K562 (cell line): ENCODE data around the gene STIM1. TPM values are rescaled to one million over a fixed set of nuclear protein-coding genes. Genes with fewer than 3 reads are reported as not detected.
A peak's percentile ranks its signal among the peaks of the same experiment; 100 is the strongest.

Source experiments
- ASH1L ChIP-seq: fragments of 450-650 bp; IDR thresholded peaks from 2 replicates; pipeline ENCODE4 v1.6.1; 2018; ENCODE audit warnings: borderline replicate concordance, mild to moderate bottlenecking, low read depth; ENCODE audit not compliant: partially characterized antibody
- BHLHE40 ChIP-seq: IDR thresholded peaks from 2 replicates; pipeline ENCODE4 v1.6.1; 2011; ENCODE audit warnings: low read length, improper control_type of control experiment
- CEBPB ChIP-seq: fragments of 450-650 bp; IDR thresholded peaks from 2 replicates; pipeline ENCODE4 v1.6.1; 2016; ENCODE audit warnings: missing genetic modification characterization, missing compliant biosample characterization
- E2F6 ChIP-seq, 2 experiments: IDR thresholded peaks; 2 replicates each; pipeline ENCODE4 v1.6.1; 2011; ENCODE audit warnings: borderline replicate concordance in 1 of 2, control low read depth in 1 of 2, low read depth in 1 of 2, low read length in 1 of 2, mild to moderate bottlenecking in 1 of 2, mixed read lengths in 1 of 2, moderate library complexity in 1 of 2; ENCODE audit not compliant: insufficient read depth in 1 of 2, insufficient read length in 1 of 2, poor library complexity in 1 of 2, severe bottlenecking in 1 of 2; ENCODE audit errors: extremely low read depth in 1 of 2
- EP300 ChIP-seq: IDR thresholded peaks from 2 replicates; pipeline ENCODE4 v1.6.1; 2012; ENCODE audit warnings: low read length, improper control_type of control experiment
- GABPB1 ChIP-seq: sonication (generic); formaldehyde crosslinking; IDR thresholded peaks from 2 replicates; pipeline ENCODE4 v1.8.0; 2022; ENCODE audit warnings: mild to moderate bottlenecking, missing genetic modification reagents
- KAT7 ChIP-seq: sonication (generic); formaldehyde crosslinking; IDR thresholded peaks from 2 replicates; pipeline ENCODE4 v1.8.0; 2022; ENCODE audit warnings: missing genetic modification reagents, mild to moderate bottlenecking, borderline replicate concordance
- MYNN ChIP-seq, 2 experiments: sonication (generic); formaldehyde crosslinking in 1 of 2; IDR thresholded peaks; 2 replicates each; pipeline versions ENCODE4 v1.5.0 to v1.6.1; 2016 to 2020; ENCODE audit warnings: antibody characterized with exemption in 1 of 2, missing genetic modification reagents in 1 of 2
- PKNOX1 ChIP-seq: fragments of 450-650 bp; IDR thresholded peaks from 2 replicates; pipeline ENCODE4 v1.6.1; 2016
- PML ChIP-seq: IDR thresholded peaks from 2 replicates; pipeline ENCODE4 v1.6.1; 2012; ENCODE audit warnings: low read length, inconsistent platforms
- POLR2A ChIP-seq: fragments of 450-650 bp; conservative IDR thresholded peaks from 2 replicates; pipeline ENCODE4 v1.6.1; 2016
- RCOR1 ChIP-seq, 2 experiments: IDR thresholded peaks; 2 replicates each; pipeline ENCODE4 v1.6.1; 2012; ENCODE audit warnings: low read depth in 2 of 2, low read length in 2 of 2, borderline replicate concordance in 1 of 2, improper control_type of control experiment in 1 of 2
- SP1 ChIP-seq: sonication (generic); formaldehyde crosslinking; IDR thresholded peaks from 2 replicates; pipeline ENCODE4 v1.8.1; 2022; ENCODE audit warnings: mild to moderate bottlenecking, missing genetic modification reagents
- SRF ChIP-seq, 2 experiments: fragments of 250-450, 450-650 bp in 1 of 2; sonication (Bioruptor Pico) in 1 of 2; sonication (generic) in 1 of 2; formaldehyde crosslinking; IDR thresholded peaks; 2 replicates each; pipeline versions ENCODE4 v1.5.0 to v1.5.1; 2020 to 2022; ENCODE audit warnings: mild to moderate bottlenecking in 1 of 2, missing genetic modification reagents in 1 of 2
- VEZF1 ChIP-seq: fragments of 200-800 bp; sonication (Bioruptor generic); IDR thresholded peaks from 2 replicates; pipeline ENCODE4 v1.6.1; 2017; ENCODE audit warnings: missing genetic modification characterization, missing compliant biosample characterization
- YY1 ChIP-seq, 3 experiments: IDR thresholded peaks; 2 replicates each; pipeline ENCODE4 v1.6.1; 2011; ENCODE audit warnings: low read length in 2 of 3, mild to moderate bottlenecking in 2 of 3, moderate library complexity in 2 of 3, borderline replicate concordance in 1 of 3, control low read depth in 1 of 3, low read depth in 1 of 3; ENCODE audit not compliant: insufficient read depth in 3 of 3, insufficient replicate concordance in 2 of 3, control insufficient read depth in 1 of 3, insufficient read length in 1 of 3; ENCODE audit errors: extremely low read depth in 1 of 3
- ZFP1 ChIP-seq: fragments of 450-650 bp; formaldehyde crosslinking; IDR thresholded peaks from 2 replicates; pipeline ENCODE4 v1.4.0; 2020; ENCODE audit warnings: mild to moderate bottlenecking, mixed read lengths
- ZNF655 ChIP-seq: fragments of 250-450 bp; sonication (Bioruptor Pico); IDR thresholded peaks from 2 replicates; pipeline ENCODE4 v1.5.0; 2021
- polyA plus RNA-seq, 8 experiments: library from polyadenylated mRNA; depleted of rRNA in 4 of 8; stranded (reverse) in 5 of 8; unstranded in 3 of 8; fragments of >200 nt; fragmentation: Nextera tagmentation in 2 of 8; fragmentation: Illumina TruSeq in 1 of 8; extraction: Ambion mirVana in 2 of 8; extraction: Trizol in 1 of 8; gene quantifications; 2 replicates each; pipeline versions ENCODE4 v1.2.1 to v1.2.3, GENCODE V29; 2011 to 2014; ENCODE audit warnings: inconsistent platforms in 1 of 8, missing spikeins in 1 of 8
- total RNA-seq, 7 experiments: library from RNA; depleted of rRNA in 6 of 7; stranded (reverse); fragments of >200 nt in 6 of 7; fragmentation: Illumina TruSeq in 2 of 7; extraction: Trizol in 2 of 7; gene quantifications; 2 replicates each; pipeline versions ENCODE4 v1.2.1 to v1.2.3, GENCODE V29; 2011 to 2021; ENCODE audit warnings: low replicate concordance in 1 of 7

Gene STIM1
- total and polyA plus RNA-seq, 9 of the 15 experiments (the other 6 are each of a cell fraction or from before 2014, with no cell fraction given) = 7.7 to 50.5 (median 22.5) TPM

- peak; percentile 84 for TF ChIP-seq PKNOX1
- TF ChIP-seq SP1 (CRISPR knock-in tag) = peak; percentile 34
- peak in 1 of 2 experiments; percentile 84; a peak in 2 of 4 replicates for TF ChIP-seq RCOR1 (IDR thresholded peaks at IDR 0.05; ENCODE audit: borderline replicate concordance in 1 of 2, low read depth in 2 of 2, low read length in 2 of 2)
- TF ChIP-seq GABPB1 (CRISPR knock-in tag) = 0 out of 2 replicates have a peak, but pooled peaks have one; percentile 7
- peak; percentile 48; the same call in 1 of the 2 replicates for TF ChIP-seq POLR2A
- 0 out of 4 replicates have a peak, but pooled peaks of 1 of the 2 experiments have one; percentile 26 for TF ChIP-seq SRF (CRISPR knock-in tag; IDR thresholded peaks at IDR 0.05)
- peak; percentile 59 for TF ChIP-seq PML
- TF ChIP-seq EP300 = peak; percentile 59; the same call in 1 of the 2 replicates
- TF ChIP-seq ZFP1 (CRISPR knock-in tag) = no peak
- TF ChIP-seq ASH1L = no peak
- no peak for TF ChIP-seq ZNF655
- TF ChIP-seq KAT7 (CRISPR knock-in tag) = no peak
- peak; percentile 46 for TF ChIP-seq VEZF1 (CRISPR knock-in tag)
- TF ChIP-seq E2F6 (IDR thresholded peaks at IDR 0.05; ENCODE audit: borderline replicate concordance in 1 of 2, extremely low read depth in 1 of 2, insufficient read depth in 1 of 2, insufficient read length in 1 of 2, low read depth in 1 of 2, low read length in 1 of 2, poor library complexity in 1 of 2, severe bottlenecking in 1 of 2) = peak in 1 of 2 experiments; percentile 23
- TF ChIP-seq MYNN (IDR thresholded peaks at IDR 0.05) = peak; percentile 37; the same call in 1 of the 2 replicates
- TF ChIP-seq MYNN (CRISPR knock-in tag; IDR thresholded peaks at IDR 0.05) = no peak
- 0 out of 2 replicates have a peak, but pooled peaks have one; percentile 14 for TF ChIP-seq BHLHE40
- peak in 1 of 3 experiments; percentile 31 for TF ChIP-seq YY1 (IDR thresholded peaks at IDR 0.05; ENCODE audit: borderline replicate concordance in 1 of 3, control insufficient read depth in 1 of 3, extremely low read depth in 1 of 3, insufficient read depth in 3 of 3, insufficient read length in 1 of 3, insufficient replicate concordance in 2 of 3, low read depth in 1 of 3, low read length in 2 of 3)
- peak; percentile 95 for TF ChIP-seq CEBPB
These were observed 17.7 kb upstream of the STIM1 start (continued) for GRCh38 chr11:3837793-3838192.
